ENCODE data around the gene TMCO4.
A peak's percentile ranks its signal among the peaks of the same experiment; 100 is the strongest.
"Not testable (repeated sequence)": the region's sequence is repeated elsewhere in the genome, so short reads cannot be mapped to it uniquely, and the experiment has no call there.

TMCO4 gene

GRCh38 chr1:19800076-19800804 lies 524 bp upstream of the TMCO4 start:
- TF ChIP-seq GATA1 (IDR thresholded peaks at IDR 0.05; ENCODE audit: low read depth, low read length) (no peak), POLR2A (IDR thresholded peaks at IDR 0.05; ENCODE audit: low read length) (peak; percentile 21)
- DNase-seq, result peak; percentile 45 to 47

GRCh38 chr1:19798486-19799229 lies 1.1 kb downstream of the TMCO4 start:
- no peak for DNase-seq
- no peak for TF ChIP-seq POLR2A (IDR thresholded peaks at IDR 0.05; ENCODE audit: low read length)
- no peak for TF ChIP-seq GATA1 (IDR thresholded peaks at IDR 0.05; ENCODE audit: low read depth, low read length)

DNA sequence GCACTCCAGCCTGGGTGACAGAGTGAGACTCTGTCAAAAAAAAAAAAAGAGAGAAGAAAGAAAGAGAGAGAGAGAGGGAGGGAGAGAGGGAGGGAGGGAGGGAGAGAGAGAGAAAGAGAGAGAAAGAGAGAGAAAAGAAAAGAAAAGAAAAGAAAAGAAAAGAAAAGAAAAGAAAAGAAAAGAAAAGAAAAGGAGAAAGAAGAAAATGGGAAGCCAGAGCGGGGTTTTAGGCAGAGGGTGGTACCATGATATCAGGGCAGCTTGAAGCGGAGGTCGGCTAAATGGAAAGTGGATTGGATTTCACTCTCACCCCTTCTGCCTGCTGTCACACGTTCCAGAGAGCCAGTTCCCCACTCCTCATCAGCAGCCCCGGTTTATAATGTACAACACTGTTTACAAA lies 1.9 kb downstream of the TMCO4 start:
- no peak for TF ChIP-seq GATA1 (IDR thresholded peaks at IDR 0.05; ENCODE audit: low read depth, low read length)
- no peak for TF ChIP-seq POLR2A (IDR thresholded peaks at IDR 0.05; ENCODE audit: low read length)
- DNase-seq, result no peak

- TF ChIP-seq POLR2A (IDR thresholded peaks at IDR 0.05; ENCODE audit: low read length) (no peak), GATA1 (IDR thresholded peaks at IDR 0.05; ENCODE audit: low read depth, low read length) (no peak)
- no peak for DNase-seq
Observed at GRCh38 chr1:19794583-19794982, 5.1 kb downstream of the TMCO4 start.

- no peak for DNase-seq
Observed at GRCh38 chr1:19793360-19794046, 6.2 kb downstream of the TMCO4 start.

GRCh38 chr1:19792237-19793002 lies 7.3 kb downstream of the TMCO4 start:
- TF ChIP-seq POLR2A (IDR thresholded peaks at IDR 0.05; ENCODE audit: low read length) (no peak), GATA1 (IDR thresholded peaks at IDR 0.05; ENCODE audit: low read depth, low read length) (no peak)
- no peak for DNase-seq

More at GRCh38 chr1:19793360-19794046, 6.2 kb downstream of the TMCO4 start:
- no peak for TF ChIP-seq GATA1 (IDR thresholded peaks at IDR 0.05; ENCODE audit: low read depth, low read length)
- no peak for TF ChIP-seq POLR2A (IDR thresholded peaks at IDR 0.05; ENCODE audit: low read length)

DNA sequence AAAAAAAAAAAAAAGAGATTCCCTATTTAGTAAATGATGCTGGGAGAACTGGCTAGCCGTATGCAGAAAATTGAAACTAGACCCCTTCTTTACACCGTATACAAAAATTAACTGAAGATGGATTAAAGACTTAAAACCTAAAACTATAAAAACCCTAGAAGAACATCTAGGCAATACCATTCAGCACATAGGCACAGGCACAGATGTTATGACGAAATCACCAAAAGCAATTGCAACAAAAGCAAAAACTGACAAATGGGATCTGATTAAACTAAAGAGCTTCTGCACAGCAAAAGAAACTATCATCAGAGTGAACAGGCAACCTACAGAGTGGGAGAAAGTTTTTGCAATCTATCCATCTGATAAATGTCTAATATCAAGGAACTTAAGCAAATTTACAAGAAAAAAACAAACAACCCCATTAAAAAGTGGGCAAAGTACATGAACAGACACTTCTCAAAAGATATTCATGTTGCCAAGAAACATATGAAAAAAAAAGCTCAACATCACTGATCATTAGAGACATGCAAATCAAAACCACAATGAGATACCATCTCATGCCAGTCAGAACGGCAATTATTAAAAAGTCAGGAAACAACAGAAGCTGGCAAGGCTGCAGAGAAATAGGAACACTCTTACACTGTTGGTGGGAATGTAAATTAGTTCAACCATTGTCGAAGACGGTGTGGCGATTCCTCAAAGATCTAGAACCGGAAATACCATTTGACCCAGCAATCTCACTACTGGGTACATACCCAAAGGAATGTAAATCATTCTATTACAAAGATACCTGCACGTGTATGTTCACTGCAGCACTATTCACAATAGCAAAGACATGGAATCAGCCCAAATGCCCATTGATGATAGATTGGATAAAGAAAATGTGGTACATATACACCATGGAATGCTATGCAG lies 9.4 kb downstream of the TMCO4 start:
- not testable (repeated sequence) for DNase-seq

- DNase-seq, result no peak
Observed at GRCh38 chr1:19786988-19787423, 12.7 kb downstream of the TMCO4 start.

DNA sequence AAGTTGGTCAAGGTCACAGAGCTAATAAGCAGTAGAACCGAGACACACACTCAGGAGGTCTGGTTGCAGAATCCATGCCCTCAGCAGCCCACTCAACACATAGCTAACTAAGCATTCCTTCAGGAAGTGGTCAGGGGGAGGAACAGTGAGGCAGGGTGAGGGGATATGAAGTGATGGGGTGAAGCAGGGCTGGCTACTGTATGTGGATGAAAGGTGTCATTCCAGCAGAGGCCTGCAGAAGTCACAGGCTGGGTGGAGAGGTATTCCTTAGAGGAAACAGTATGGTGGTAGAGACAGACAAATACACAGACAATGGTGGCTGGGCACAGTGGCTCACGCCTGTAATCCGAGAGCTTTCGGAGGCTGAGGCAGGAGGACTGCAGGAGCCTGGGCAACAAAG lies 14.1 kb downstream of the TMCO4 start:
- TF ChIP-seq GATA1 (IDR thresholded peaks at IDR 0.05; ENCODE audit: low read depth, low read length), result no peak
- no peak for TF ChIP-seq POLR2A (IDR thresholded peaks at IDR 0.05; ENCODE audit: low read length)
- no peak for DNase-seq

More at GRCh38 chr1:19786988-19787423, 12.7 kb downstream of the TMCO4 start:
- TF ChIP-seq POLR2A (IDR thresholded peaks at IDR 0.05; ENCODE audit: low read length), result no peak
- no peak for TF ChIP-seq GATA1 (IDR thresholded peaks at IDR 0.05; ENCODE audit: low read depth, low read length)

- TF ChIP-seq POLR2A (IDR thresholded peaks at IDR 0.05; ENCODE audit: low read length) (no peak), GATA1 (IDR thresholded peaks at IDR 0.05; ENCODE audit: low read depth, low read length) (no peak)
Observed at GRCh38 chr1:19780267-19780877, 19.3 kb downstream of the TMCO4 start.

DNA sequence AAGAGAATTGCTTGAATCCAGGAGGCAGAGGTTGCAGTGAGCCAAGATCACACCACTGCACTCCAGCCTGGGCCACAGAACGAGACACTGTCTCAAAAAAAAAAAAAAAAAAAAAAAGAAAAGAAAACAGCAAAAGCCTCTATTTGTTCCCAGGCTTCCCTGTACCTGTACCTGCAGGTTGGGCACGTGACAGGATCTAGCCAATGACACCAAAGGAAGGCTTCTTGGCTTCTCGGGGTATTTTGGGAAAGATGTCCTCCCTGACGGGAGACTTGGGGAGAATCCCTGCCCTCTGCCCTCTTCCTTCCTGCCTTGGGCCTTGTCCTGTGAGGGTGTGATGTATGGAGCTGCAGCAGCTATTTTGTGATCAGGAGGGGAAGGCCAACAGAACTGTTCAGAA lies 22.8 kb downstream of the TMCO4 start:
- no peak for DNase-seq
- TF ChIP-seq POLR2A (IDR thresholded peaks at IDR 0.05; ENCODE audit: low read length) (no peak), GATA1 (IDR thresholded peaks at IDR 0.05; ENCODE audit: low read depth, low read length) (no peak)

More at GRCh38 chr1:19780267-19780877, 19.3 kb downstream of the TMCO4 start:
- DNase-seq, result no peak

GRCh38 chr1:19776287-19776686 lies 23.4 kb downstream of the TMCO4 start:
- TF ChIP-seq GATA1 (IDR thresholded peaks at IDR 0.05; ENCODE audit: low read depth, low read length), result no peak
- TF ChIP-seq POLR2A (IDR thresholded peaks at IDR 0.05; ENCODE audit: low read length), result no peak
- no peak for DNase-seq

Data from erythroblast (primary cell).